ENCODE data around the gene PMIS2.

DNA sequence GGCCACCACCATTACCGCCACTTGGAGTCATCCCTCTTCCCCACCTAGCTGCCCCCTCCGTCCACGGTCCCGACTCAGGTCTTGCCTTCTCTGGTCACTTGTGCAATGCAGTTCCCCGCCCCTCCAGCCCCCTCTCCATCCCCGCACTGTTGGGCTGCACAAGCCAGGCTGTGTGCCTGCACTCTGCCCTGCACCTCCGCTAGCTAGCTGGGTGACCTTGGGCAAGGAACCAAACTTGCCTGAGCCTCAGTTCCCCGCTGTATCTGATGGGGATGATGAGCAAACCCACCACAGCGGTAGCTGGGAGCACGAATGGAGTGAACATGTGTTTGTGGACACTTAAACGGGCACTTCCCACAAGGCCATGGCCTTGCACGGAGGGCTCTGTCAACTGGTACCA is 46.1 kb upstream of the PMIS2 start:
- TF ChIP-seq POLR2AphosphoS5 (IDR thresholded peaks at IDR 0.05) = no peak
- TF ChIP-seq POLR2A (IDR thresholded peaks at IDR 0.05) = no peak
- TF ChIP-seq, protein P1, sequence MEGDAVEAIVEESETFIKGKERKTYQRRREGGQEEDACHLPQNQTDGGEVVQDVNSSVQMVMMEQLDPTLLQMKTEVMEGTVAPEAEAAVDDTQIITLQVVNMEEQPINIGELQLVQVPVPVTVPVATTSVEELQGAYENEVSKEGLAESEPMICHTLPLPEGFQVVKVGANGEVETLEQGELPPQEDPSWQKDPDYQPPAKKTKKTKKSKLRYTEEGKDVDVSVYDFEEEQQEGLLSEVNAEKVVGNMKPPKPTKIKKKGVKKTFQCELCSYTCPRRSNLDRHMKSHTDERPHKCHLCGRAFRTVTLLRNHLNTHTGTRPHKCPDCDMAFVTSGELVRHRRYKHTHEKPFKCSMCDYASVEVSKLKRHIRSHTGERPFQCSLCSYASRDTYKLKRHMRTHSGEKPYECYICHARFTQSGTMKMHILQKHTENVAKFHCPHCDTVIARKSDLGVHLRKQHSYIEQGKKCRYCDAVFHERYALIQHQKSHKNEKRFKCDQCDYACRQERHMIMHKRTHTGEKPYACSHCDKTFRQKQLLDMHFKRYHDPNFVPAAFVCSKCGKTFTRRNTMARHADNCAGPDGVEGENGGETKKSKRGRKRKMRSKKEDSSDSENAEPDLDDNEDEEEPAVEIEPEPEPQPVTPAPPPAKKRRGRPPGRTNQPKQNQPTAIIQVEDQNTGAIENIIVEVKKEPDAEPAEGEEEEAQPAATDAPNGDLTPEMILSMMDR (IDR thresholded peaks at IDR 0.05) = no peak

Measured in breast epithelium (tissue), 3 donors.